Retina (tissue), 1 donor: ENCODE results near the gene AKT1.

Experiments
- DNase-seq: peaks from one replicate; pipeline ENCODE4 v3.0.0-alpha.2; 2016

Gene AKT1

GRCh38 chr14:104784846-104785707, 10.5 kb downstream of the AKT1 start:
- peak; percentile 3 for DNase-seq

- no peak for DNase-seq
Measured at GRCh38 chr14:104784218-104784568, 11.4 kb downstream of the AKT1 start.

DNA sequence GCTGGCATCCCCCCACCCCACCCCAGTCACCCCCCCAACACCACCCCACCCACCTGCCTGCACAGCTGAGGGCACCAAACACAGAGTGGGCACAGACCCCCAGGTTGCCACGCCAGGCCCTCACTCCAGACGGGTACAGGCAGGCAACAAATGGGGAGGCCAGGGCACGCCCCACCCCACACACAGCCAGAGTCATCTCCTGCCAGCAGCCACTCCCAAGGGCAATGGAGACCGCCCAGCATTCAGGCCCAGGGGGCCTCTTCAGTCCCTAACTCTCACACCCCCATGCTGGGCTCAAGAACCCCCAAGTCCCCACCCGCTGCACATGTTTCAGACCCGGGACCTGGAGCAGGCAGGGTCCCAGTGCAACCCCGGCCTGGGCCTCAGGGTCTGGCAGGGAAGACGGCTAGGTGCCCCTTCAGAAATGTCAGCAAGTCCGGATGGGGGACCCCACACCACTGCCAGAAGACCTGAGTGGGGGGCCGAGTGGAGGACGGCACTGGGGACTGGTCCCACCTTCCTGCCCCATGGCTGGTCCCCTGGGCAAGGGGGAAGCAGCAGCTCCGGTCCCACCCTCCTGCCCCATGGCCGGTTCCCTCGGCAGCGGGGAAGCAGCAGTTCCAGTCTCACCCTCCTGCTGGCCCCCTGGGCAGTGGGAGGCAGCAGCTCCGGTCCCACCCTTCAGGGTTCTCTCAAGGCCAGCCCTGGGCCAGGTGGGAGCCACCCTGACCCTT, 11.9 kb downstream of the AKT1 start:
- no peak for DNase-seq

DNA sequence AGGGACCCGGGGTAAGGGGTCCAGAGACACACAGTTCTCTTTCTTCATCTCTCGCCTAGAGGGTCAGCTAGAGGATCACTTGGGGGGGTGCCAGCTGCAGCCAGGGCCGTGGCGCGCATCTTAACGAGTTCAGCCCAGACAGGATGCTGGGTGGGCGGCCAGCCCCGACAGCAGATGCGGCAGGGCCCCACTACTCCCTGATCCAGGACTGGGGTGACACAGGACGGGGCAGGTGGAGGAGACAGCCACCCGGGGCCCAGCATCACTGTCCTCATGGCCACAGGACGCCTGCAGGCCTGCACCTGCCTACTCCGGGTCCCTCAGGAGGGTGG, 12.8 kb downstream of the AKT1 start:
- DNase-seq: no peak

- peak; percentile 3 for DNase-seq
Measured at GRCh38 chr14:104782086-104782807, 13.3 kb downstream of the AKT1 start.

GRCh38 chr14:104781271-104782077, 14.1 kb downstream of the AKT1 start:
- DNase-seq: peak; percentile 3

GRCh38 chr14:104780513-104781030, 15.0 kb downstream of the AKT1 start:
- DNase-seq: no peak

DNA sequence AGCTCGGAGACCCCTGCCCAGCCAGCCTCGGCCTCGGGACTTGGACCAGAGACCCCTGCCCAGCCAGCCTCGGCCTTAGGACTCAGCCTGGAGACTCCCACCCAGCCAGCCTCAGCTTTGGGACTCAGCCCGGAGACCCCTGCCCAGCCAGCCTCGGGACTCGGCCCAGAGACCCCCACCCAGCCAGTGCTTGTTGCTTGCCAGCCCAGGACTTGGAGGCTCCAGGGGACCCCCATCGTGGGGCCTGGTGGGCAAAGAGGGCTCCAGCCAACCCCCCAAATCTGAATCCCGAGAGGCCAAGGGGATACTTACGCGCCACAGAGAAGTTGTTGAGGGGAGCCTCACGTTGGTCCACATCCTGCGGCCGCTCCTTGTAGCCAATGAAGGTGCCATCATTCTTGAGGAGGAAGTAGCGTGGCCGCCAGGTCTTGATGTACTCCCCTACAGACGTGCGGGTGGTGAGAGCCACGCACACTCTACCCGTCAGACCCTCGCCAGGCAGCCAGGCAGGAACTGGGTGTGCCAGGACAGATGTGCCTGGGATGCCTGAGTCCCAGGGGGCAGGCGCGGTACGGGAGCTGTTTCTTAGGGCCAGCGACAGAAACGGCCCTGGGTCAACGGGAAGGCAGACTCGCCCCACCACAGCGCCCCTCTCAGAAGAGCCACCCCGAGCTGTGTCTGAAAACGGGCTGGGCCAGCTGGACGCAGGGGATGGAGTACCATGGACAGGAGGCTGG, 15.6 kb downstream of the AKT1 start:
- DNase-seq: no peak

- DNase-seq: no peak
Measured at GRCh38 chr14:104778694-104779331, 16.7 kb downstream of the AKT1 start.

DNA sequence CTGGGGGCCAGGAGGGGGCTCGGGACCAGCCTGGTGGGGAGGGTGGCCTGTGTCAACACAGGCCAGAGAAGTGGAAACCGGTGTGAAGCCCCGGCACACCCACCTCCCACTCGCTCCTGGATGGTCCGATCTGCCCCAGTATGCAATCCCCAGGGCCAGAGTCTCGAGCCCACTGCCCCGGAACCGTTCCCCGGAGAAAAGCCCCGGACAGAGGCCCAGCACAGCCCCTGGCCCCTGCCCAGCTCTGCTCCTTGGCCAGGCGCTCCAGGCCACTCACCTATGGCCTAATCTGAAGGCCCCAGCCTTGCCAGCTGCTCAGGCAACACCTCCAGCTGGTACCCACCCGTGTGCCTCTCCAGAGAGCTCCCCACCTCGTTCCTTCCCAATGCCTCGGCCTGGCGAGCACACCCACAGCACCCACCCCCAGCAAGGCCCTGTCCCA, 17.7 kb downstream of the AKT1 start:
- DNase-seq: no peak

DNA sequence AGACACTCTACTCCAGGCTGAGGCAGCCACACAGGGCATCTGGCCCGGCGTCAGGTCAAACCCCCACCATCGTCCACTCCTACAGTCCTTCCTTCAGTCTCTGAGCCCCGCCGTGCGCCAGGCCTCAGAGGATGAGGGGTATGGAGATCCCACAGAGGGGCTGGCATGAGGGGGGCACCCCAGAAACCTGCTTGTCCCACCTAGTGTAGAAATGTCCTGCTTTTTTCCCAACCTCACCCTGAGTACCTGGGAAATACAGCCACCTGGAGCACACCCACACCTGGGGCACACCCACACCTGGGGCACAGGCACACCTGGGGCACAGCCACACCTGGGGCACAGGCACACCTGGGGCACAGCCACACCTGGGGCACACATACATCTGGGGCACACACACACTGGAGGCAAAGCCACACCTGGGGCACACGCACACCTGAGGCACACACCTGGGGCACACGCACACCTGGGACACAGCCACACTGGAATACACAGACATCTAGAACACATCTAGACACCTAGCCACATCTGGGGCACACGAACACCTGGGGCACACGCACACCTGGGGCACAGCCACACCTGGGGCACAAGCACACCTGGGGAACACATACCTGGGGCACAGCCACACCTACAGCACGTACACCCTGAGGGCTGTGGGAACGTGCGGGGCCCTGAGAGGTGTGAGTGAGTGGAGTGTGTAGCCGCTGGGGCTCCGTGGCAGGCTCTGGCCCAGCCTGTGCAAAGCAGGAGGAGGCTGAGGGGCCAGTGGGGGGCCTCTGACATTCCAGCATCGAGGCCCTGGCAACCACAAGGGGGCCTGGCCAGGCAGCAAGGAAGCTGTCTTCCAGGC, 18.4 kb downstream of the AKT1 start:
- DNase-seq: no peak

DNA sequence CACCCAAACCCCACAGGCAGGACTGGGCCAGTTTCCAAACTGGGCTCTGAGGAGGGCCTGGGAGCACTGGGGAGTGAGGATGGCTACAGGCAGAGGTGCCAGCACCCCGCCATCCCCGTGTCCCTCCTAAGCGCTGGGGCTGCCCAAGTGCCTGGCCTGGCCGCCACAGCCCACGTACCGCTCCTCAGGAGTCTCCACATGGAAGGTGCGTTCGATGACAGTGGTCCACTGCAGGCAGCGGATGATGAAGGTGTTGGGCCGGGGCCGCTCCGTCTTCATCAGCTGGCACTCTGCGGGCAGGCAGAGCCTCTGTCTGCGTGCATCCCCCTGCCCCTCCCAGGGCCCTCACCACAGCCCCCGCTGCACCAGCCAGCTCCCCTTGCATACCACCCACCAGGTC, 19.1 kb downstream of the AKT1 start:
- DNase-seq: no peak

- no peak for DNase-seq
Measured at GRCh38 chr14:104775073-104775489, 20.5 kb downstream of the AKT1 start.

DNA sequence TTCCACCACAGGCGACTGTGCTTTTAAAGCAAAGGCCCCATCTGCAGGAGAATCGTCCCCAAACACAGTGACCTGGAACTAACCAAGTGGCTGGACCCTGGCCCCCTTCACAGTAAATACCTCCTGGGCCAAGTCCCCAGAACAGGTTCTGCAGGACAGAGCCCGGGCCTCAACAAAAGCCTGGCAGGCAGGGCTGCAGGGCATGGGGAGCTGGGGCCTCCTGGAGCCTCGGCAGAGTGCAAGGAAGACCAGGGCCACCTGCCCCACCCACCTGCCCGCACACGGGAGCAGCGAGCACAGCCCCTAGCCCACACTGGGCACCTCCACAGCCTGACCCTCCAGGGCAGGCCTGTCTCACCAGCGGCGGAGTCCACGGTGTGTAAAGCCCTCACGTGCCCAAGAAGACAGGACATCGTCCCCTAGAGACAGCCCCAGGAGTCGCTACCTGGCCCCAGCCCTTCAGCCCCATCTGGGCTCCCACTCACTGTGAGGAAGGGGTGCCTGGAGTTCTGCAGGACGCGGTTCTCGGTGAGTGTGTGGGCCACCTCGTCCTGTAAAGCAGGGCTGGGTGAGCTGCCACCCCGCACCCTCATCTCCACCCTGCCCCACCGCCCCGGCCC, 21.0 kb downstream of the AKT1 start:
- DNase-seq: no peak

DNA sequence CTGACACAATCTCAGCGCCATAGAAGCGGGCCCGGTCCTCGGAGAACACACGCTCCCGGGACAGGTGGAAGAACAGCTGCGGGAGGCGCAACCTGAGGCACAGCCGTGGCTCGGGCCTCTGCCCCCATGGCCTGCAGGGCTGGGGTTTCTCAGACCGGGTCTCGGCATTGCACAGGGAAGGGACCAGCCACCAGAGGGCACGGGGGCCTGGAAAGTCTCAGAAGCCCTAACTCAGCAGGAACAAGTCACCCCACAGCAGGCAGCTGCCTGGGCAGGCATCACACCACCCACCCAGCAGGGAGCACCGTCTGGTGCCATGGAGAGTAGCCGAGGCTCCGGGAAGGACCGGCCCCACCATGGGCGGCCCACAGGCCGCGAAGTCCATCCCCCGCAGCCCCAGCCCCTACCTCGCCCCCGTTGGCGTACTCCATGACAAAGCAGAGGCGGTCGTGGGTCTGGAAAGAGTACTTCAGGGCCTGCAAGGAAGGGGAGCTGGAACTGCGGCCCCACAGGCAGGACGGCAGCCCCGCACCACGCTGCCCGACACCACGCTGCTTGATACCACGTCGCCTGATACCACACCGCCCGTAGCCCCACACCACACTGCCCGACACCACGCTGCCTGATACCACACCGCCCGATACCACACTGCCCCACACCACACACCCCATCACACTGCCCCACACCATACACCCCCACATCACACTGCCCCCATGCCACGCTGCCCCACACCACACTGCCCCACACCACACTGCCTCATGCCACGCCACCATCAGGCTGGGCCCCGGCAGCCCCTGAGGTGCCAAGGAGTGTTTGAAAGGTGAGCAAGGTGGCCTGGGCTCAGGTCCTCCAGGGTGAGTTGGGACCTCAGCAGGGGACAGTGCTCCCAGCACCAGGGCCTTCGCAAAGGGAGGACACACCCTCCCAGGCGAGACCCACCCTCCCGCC, 21.8 kb downstream of the AKT1 start:
- DNase-seq: no peak

- no peak for DNase-seq
Measured at GRCh38 chr14:104772707-104773504, 22.6 kb downstream of the AKT1 start.

GRCh38 chr14:104771918-104772706, 23.4 kb downstream of the AKT1 start:
- no peak for DNase-seq
